DOHH2 (cell line): ENCODE data around the gene STOM.

Experiments used
- H3F3A ChIP-seq: fragments of 200-600 bp; sonication (generic), shearing (Covaris generic); 2 replicates; pipeline ENCODE4 v1.6.0; 2016; ENCODE audit warnings: antibody characterized with exemption, mild to moderate bottlenecking; ENCODE audit not compliant: control insufficient read depth, insufficient read depth
- H3K27ac ChIP-seq: fragments of 200-600 bp; sonication (generic); 2 replicates; pipeline ENCODE4 v1.5.1; 2014; ENCODE audit warnings: low read depth, mild to moderate bottlenecking, low read length, moderate library complexity
- H3K27me3 ChIP-seq: fragments of 200-600 bp; sonication (generic); 2 replicates; pipeline ENCODE4 v1.6.1; 2014; ENCODE audit warnings: mild to moderate bottlenecking, low read length, mixed read lengths; ENCODE audit not compliant: control insufficient read depth
- H3K36me3 ChIP-seq: fragments of 200-600 bp; sonication (generic); 2 replicates; pipeline ENCODE4 v1.6.1; 2014; ENCODE audit warnings: mild to moderate bottlenecking, low read length, moderate library complexity, mixed read lengths; ENCODE audit not compliant: control insufficient read depth
- H3K4me1 ChIP-seq: fragments of 200-600 bp; sonication (generic); 2 replicates; pipeline ENCODE4 v1.6.1; 2014; ENCODE audit warnings: mild to moderate bottlenecking, low read length, mixed read lengths; ENCODE audit not compliant: control insufficient read depth
- H3K4me2 ChIP-seq: fragments of 200-600 bp; sonication (generic); 2 replicates; pipeline ENCODE4 v1.6.0; 2014; ENCODE audit warnings: mild to moderate bottlenecking, low read length, moderate library complexity
- H3K4me3 ChIP-seq: fragments of 200-600 bp; sonication (generic); 2 replicates; pipeline ENCODE4 v1.5.1; 2014; ENCODE audit warnings: mild to moderate bottlenecking, low read length, mixed read lengths
- H3K79me2 ChIP-seq: fragments of 200-600 bp; sonication (generic); 2 replicates; pipeline ENCODE4 v1.6.1; 2014; ENCODE audit warnings: mild to moderate bottlenecking, low read length, mixed read lengths; ENCODE audit not compliant: control insufficient read depth
- H3K9me2 ChIP-seq: fragments of 200-600 bp; sonication (generic); replicated peaks from 2 replicates; pipeline ENCODE4 v1.6.1; 2014; ENCODE audit warnings: mild to moderate bottlenecking, low read length, mixed read lengths; ENCODE audit not compliant: control insufficient read depth
- H3K9me3 ChIP-seq: fragments of 200-600 bp; sonication (generic); 2 replicates; pipeline ENCODE4 v1.6.1; 2014; ENCODE audit warnings: antibody characterized with exemption, low read length, mixed read lengths; ENCODE audit not compliant: control insufficient read depth, insufficient read depth
- H4K20me1 ChIP-seq: fragments of 200-600 bp; sonication (generic); 2 replicates; pipeline ENCODE4 v1.6.0; 2014; ENCODE audit warnings: low read depth, mild to moderate bottlenecking, antibody characterized with exemption, low read length, moderate library complexity; ENCODE audit not compliant: control insufficient read depth, insufficient read depth
- EZH2phosphoT487 ChIP-seq: fragments of 200-600 bp; sonication (generic); IDR thresholded peaks from 2 replicates; pipeline ENCODE4 v1.6.1; 2017; ENCODE audit warnings: borderline replicate concordance, mild to moderate bottlenecking, antibody characterized with exemption, low read length, moderate library complexity, mixed read lengths
- TF ChIP-seq, protein P1 (sequence below): fragments of 200-600 bp; sonication (generic); IDR thresholded peaks from one replicate; pipeline ENCODE4 v1.5.1; 2014; ENCODE audit warnings: antibody characterized with exemption, mild to moderate bottlenecking, low read depth, low read length; ENCODE audit not compliant: poor library complexity, severe bottlenecking

STOM gene

GRCh38 chr9:121326130-121326838 is 43.8 kb downstream of the STOM start:
- Histone ChIP-seq H3K4me2 (no peak overlapping the region), H3K36me3 (no peaks in the 10 kb centered on the region)

DNA sequence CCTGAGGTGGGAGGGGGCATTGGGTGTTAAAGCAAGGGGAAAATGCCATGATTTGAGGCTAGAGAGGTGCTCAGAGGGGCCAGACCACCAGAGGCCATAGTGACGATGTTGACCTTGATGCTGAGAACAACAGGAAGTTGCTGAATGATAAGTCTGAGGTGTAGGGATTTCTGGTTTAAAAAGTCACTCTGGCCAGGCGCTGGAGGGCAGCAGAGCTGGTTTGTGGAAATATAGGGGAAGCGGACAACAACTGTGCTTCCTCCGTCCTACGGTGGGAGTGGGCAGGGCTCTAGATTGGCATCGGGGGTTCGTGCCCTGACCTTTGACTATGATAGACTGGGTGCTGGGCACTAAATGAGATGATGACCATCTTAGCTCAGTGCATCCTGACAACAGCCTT is 44.7 kb downstream of the STOM start:
- Histone ChIP-seq H3K36me3 (no peaks in the 10 kb centered on the region), H3F3A (no peaks in the 10 kb centered on the region), H3K27me3 (no peaks in the 10 kb centered on the region), H3K9me3 (no peaks in the 10 kb centered on the region), H4K20me1 (no peaks in the 10 kb centered on the region), H3K4me2 (no peak overlapping the region), H3K27ac (no peak overlapping the region), H3K9me2 (no peaks in the 10 kb centered on the region), H3K4me3 (no peak overlapping the region), H3K4me1 (no peaks in the 10 kb centered on the region), H3K79me2 (no peaks in the 10 kb centered on the region)
- no peak for TF ChIP-seq EZH2phosphoT487
- TF ChIP-seq, protein P1, sequence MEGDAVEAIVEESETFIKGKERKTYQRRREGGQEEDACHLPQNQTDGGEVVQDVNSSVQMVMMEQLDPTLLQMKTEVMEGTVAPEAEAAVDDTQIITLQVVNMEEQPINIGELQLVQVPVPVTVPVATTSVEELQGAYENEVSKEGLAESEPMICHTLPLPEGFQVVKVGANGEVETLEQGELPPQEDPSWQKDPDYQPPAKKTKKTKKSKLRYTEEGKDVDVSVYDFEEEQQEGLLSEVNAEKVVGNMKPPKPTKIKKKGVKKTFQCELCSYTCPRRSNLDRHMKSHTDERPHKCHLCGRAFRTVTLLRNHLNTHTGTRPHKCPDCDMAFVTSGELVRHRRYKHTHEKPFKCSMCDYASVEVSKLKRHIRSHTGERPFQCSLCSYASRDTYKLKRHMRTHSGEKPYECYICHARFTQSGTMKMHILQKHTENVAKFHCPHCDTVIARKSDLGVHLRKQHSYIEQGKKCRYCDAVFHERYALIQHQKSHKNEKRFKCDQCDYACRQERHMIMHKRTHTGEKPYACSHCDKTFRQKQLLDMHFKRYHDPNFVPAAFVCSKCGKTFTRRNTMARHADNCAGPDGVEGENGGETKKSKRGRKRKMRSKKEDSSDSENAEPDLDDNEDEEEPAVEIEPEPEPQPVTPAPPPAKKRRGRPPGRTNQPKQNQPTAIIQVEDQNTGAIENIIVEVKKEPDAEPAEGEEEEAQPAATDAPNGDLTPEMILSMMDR: no peak

More at GRCh38 chr9:121326130-121326838, 43.8 kb downstream of the STOM start:
- no peaks in the 10 kb centered on the region for H3K79me2 ChIP-seq
- no peaks in the 10 kb centered on the region for H3K9me2 ChIP-seq
- H3K4me1 ChIP-seq: no peaks in the 10 kb centered on the region
- H3K27me3 ChIP-seq: no peaks in the 10 kb centered on the region
- H3K9me3 ChIP-seq: no peaks in the 10 kb centered on the region
- H3K4me3 ChIP-seq: no peak overlapping the region
- no peaks in the 10 kb centered on the region for H4K20me1 ChIP-seq
- no peak for TF ChIP-seq EZH2phosphoT487
- TF ChIP-seq, protein P1: no peak
- no peaks in the 10 kb centered on the region for H3F3A ChIP-seq
- no peak overlapping the region for H3K27ac ChIP-seq

DNA sequence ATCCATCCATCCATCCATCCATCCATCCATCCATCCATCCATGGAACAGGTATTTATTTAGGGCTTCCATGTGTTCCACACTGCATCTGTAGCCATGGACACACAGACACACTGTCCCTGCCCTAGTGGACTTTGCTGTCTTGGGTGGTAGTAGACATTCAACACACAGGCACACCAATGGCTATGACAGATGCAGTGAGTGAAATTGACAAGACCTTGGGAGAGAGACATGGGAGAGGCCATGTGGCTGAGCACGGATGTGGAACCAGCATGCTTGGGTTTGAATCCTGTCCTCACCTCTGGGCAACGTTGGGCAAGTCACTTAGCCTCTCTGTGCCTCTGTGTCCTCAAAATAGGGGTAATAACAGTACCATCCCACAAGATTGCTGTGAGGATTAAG is 45.3 kb downstream of the STOM start:
- Histone ChIP-seq H3K79me2 (no peaks in the 10 kb centered on the region), H3K9me2 (no peaks in the 10 kb centered on the region), H3K27me3 (no peaks in the 10 kb centered on the region), H3F3A (no peaks in the 10 kb centered on the region), H3K4me3 (no peak overlapping the region), H3K4me1 (no peaks in the 10 kb centered on the region), H3K9me3 (no peaks in the 10 kb centered on the region), H3K27ac (no peak overlapping the region), H3K4me2 (no peak overlapping the region), H4K20me1 (no peaks in the 10 kb centered on the region), H3K36me3 (no peaks in the 10 kb centered on the region)
- TF ChIP-seq EZH2phosphoT487: no peak
- TF ChIP-seq, protein P1: no peak

- Histone ChIP-seq H3K9me2 (no peaks in the 10 kb centered on the region), H3K27me3 (no peaks in the 10 kb centered on the region), H3K4me3 (no peak overlapping the region), H3K79me2 (no peaks in the 10 kb centered on the region), H3K4me1 (no peaks in the 10 kb centered on the region), H3F3A (no peaks in the 10 kb centered on the region), H3K27ac (no peak overlapping the region), H3K36me3 (no peaks in the 10 kb centered on the region), H3K9me3 (no peaks in the 10 kb centered on the region), H4K20me1 (no peaks in the 10 kb centered on the region), H3K4me2 (no peak overlapping the region)
- no peak for TF ChIP-seq EZH2phosphoT487
Measured at GRCh38 chr9:121324316-121324715, 45.7 kb downstream of the STOM start.
